GM23338 (cell line): ENCODE results near the gene PRG2. TPM values are rescaled to one million over a fixed set of nuclear protein-coding genes. Genes with fewer than 3 reads are reported as not detected.

Source experiments
- ATAC-seq: fragments of 200-7000 bp; cut with Tn5 transposase; 3 replicates; pipeline ENCODE4 v1.9.1; 2020
- DNase-seq: peaks from one replicate; pipeline ENCODE4 v3.0.0-alpha.2; 2015; ENCODE audit warnings: low spot score
- H2AFZ ChIP-seq: fragments of 200-600 bp; sonication (generic); 2 replicates; pipeline ENCODE4 v1.8.0; 2016; ENCODE audit warnings: antibody characterized with exemption, mild to moderate bottlenecking, moderate library complexity
- H3F3A ChIP-seq: fragments of 200-600 bp; sonication (generic); replicated peaks from 2 replicates; pipeline ENCODE4 v1.8.0; 2017; ENCODE audit warnings: antibody characterized with exemption, mixed run types, low read depth
- H3K27ac ChIP-seq: fragments of 200-600 bp; sonication (generic); 2 replicates; pipeline ENCODE4 v1.6.1; 2016; ENCODE audit warnings: low read depth
- H3K27me3 ChIP-seq: fragments of 200-600 bp; sonication (generic); 2 replicates; pipeline ENCODE4 v1.8.0; 2016; ENCODE audit warnings: mild to moderate bottlenecking, mixed run types, moderate library complexity; ENCODE audit not compliant: insufficient read depth
- H3K36me3 ChIP-seq: fragments of 200-600 bp; sonication (generic); 2 replicates; pipeline ENCODE4 v1.8.0; 2016; ENCODE audit warnings: mild to moderate bottlenecking; ENCODE audit not compliant: insufficient read depth
- H3K4me1 ChIP-seq: fragments of 200-600 bp; sonication (generic); 2 replicates; pipeline ENCODE4 v1.8.0; 2016; ENCODE audit warnings: mild to moderate bottlenecking, moderate library complexity; ENCODE audit not compliant: insufficient read depth
- H3K4me2 ChIP-seq: fragments of 200-600 bp; sonication (generic); 2 replicates; pipeline ENCODE4 v1.7.1; 2017; ENCODE audit warnings: mixed run types
- H3K4me3 ChIP-seq: fragments of 200-600 bp; sonication (generic); 2 replicates; pipeline ENCODE4 v1.6.1; 2016; ENCODE audit warnings: mixed run types
- H3K79me2 ChIP-seq: fragments of 200-600 bp; sonication (generic); replicated peaks from 2 replicates; pipeline ENCODE4 v1.8.0; 2017; ENCODE audit warnings: mild to moderate bottlenecking; ENCODE audit not compliant: insufficient read depth
- H3K9me2 ChIP-seq: fragments of 200-600 bp; sonication (generic); 2 replicates; pipeline ENCODE4 v1.8.0; 2017; ENCODE audit not compliant: insufficient read depth
- H4K20me1 ChIP-seq: fragments of 200-600 bp; sonication (generic); replicated peaks from 2 replicates; pipeline ENCODE4 v1.8.0; 2017; ENCODE audit warnings: mild to moderate bottlenecking; ENCODE audit not compliant: insufficient read depth
- H3K27ac Mint-ChIP-seq: 2 replicates; pipeline ENCODE4 v1.8.0; 2020; ENCODE audit warnings: inconsistent platforms, mild to moderate bottlenecking, moderate library complexity, mixed read lengths
- H3K27me3 Mint-ChIP-seq: 3 replicates; pipeline ENCODE4 v1.8.0; 2022; ENCODE audit warnings: low read depth, mild to moderate bottlenecking, moderate library complexity, mixed read lengths, inconsistent platforms; ENCODE audit not compliant: insufficient read depth, poor library complexity
- H3K36me3 Mint-ChIP-seq: 3 replicates; pipeline ENCODE4 v1.8.0; 2021; ENCODE audit warnings: low read depth, mild to moderate bottlenecking, inconsistent platforms, moderate library complexity, mixed read lengths
- H3K4me1 Mint-ChIP-seq: 3 replicates; pipeline ENCODE4 v1.8.0; 2020; ENCODE audit warnings: mild to moderate bottlenecking, inconsistent platforms, mixed read lengths
- H3K4me3 Mint-ChIP-seq: 3 replicates; pipeline ENCODE4 v1.8.0; 2021; ENCODE audit warnings: moderate library complexity, mild to moderate bottlenecking, inconsistent platforms, mixed read lengths
- H3K9me3 Mint-ChIP-seq: 3 replicates; pipeline ENCODE4 v1.8.0; 2020; ENCODE audit warnings: moderate library complexity, mild to moderate bottlenecking, inconsistent platforms, mixed read lengths
- EZH2 ChIP-seq: fragments of 200-600 bp; sonication (generic); IDR thresholded peaks from one replicate; pipeline ENCODE4 v1.8.0; 2017; ENCODE audit warnings: antibody characterized with exemption, mild to moderate bottlenecking, low read depth; ENCODE audit not compliant: unreplicated experiment
- STAT1 ChIP-seq: IDR thresholded peaks from one replicate; pipeline ENCODE4 v1.6.1; 2016; ENCODE audit warnings: antibody characterized with exemption; ENCODE audit not compliant: unreplicated experiment
- ZNF331 ChIP-seq: fragments of 250-450 bp; sonication (Bioruptor Pico); IDR thresholded peaks from 2 replicates; pipeline ENCODE4 v1.5.0; 2020; ENCODE audit warnings: low read depth, mild to moderate bottlenecking, moderate library complexity
- polyA plus RNA-seq: library from polyadenylated mRNA; unstranded; fragments of >200 nt; fragmentation: Nextera tagmentation; extraction: Ambion mirVana; gene quantifications from 2 replicates; pipeline ENCODE4 v1.2.1, GENCODE V29; 2016
- total RNA-seq: library from RNA; depleted of rRNA; stranded (reverse); fragments of >200 nt; shearing (Covaris generic); gene quantifications from 2 replicates; pipeline ENCODE4 v1.2.3, GENCODE V29; 2014
- TF ChIP-seq, protein P1 (sequence below), 2 experiments: fragments of 200-600 bp in 1 of 2; sonication (generic) in 1 of 2; conservative IDR thresholded peaks; 2 replicates each; pipeline versions ENCODE4 v1.5.1 to v1.6.1; 2016 to 2017; ENCODE audit warnings: antibody characterized with exemption in 2 of 2, low read depth in 2 of 2, mild to moderate bottlenecking in 2 of 2, moderate library complexity in 1 of 2
- TF ChIP-seq, protein P2 (sequence below): fragments of 250-450 bp; sonication (Bioruptor Pico); IDR thresholded peaks from 2 replicates; pipeline ENCODE4 v1.5.0; 2020; ENCODE audit warnings: mild to moderate bottlenecking, moderate library complexity
- TF ChIP-seq, protein P3 (sequence below): IDR thresholded peaks from one replicate; pipeline ENCODE4 v1.6.1; 2018; ENCODE audit warnings: antibody characterized with exemption; ENCODE audit not compliant: unreplicated experiment

The PRG2 gene
- total and polyA plus RNA-seq, 2 experiments from 2014 or later = not detected

DNA sequence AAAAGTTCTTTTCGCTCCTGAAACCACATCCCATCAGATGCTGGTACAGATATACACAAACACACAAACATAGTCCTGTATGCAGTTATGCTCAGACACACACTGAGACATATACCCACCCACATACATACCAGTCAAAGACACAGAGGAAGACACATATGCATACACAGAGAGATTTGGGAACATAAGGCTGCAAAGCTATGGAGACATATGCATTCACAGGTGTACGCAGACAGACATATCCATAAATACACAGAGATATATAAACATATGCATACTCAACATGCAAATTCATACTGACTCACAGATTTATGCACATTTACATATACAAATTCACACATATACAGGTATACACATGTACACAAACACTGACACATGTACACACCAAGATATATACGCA, 15.5 kb downstream of the PRG2 start:
- Mint-ChIP-seq H3K36me3 (no peaks in the 10 kb centered on the region), H3K27me3 (peaks cover 11% of the 10 kb centered on the region), H3K27ac (no peak overlapping the region), H3K9me3 (peaks cover 3% of the 10 kb centered on the region; the same call in 1 of the 3 replicates), H3K4me1 (peaks cover 2% of the 10 kb centered on the region; the same call in 2 of the 3 replicates), H3K4me3 (no peak overlapping the region)
- no peak for ATAC-seq
- Histone ChIP-seq H3F3A (no peaks in the 10 kb centered on the region), H2AFZ (no peak overlapping the region), H4K20me1 (no peaks in the 10 kb centered on the region), H3K9me2 (no peaks in the 10 kb centered on the region), H3K4me2 (no peak overlapping the region), H3K79me2 (no peaks in the 10 kb centered on the region), H3K4me3 (no peak overlapping the region), H3K27ac (no peak overlapping the region), H3K27me3 (no peaks in the 10 kb centered on the region), H3K4me1 (no peaks in the 10 kb centered on the region), H3K36me3 (no peaks in the 10 kb centered on the region)
- DNase-seq = no peak
- no peak for TF ChIP-seq EZH2
- TF ChIP-seq STAT1 = no peak
- TF ChIP-seq, protein P1, sequence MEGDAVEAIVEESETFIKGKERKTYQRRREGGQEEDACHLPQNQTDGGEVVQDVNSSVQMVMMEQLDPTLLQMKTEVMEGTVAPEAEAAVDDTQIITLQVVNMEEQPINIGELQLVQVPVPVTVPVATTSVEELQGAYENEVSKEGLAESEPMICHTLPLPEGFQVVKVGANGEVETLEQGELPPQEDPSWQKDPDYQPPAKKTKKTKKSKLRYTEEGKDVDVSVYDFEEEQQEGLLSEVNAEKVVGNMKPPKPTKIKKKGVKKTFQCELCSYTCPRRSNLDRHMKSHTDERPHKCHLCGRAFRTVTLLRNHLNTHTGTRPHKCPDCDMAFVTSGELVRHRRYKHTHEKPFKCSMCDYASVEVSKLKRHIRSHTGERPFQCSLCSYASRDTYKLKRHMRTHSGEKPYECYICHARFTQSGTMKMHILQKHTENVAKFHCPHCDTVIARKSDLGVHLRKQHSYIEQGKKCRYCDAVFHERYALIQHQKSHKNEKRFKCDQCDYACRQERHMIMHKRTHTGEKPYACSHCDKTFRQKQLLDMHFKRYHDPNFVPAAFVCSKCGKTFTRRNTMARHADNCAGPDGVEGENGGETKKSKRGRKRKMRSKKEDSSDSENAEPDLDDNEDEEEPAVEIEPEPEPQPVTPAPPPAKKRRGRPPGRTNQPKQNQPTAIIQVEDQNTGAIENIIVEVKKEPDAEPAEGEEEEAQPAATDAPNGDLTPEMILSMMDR (conservative IDR thresholded peaks at IDR 0.05; ENCODE audit: low read depth in 2 of 2) = no peak
- TF ChIP-seq, protein P2, sequence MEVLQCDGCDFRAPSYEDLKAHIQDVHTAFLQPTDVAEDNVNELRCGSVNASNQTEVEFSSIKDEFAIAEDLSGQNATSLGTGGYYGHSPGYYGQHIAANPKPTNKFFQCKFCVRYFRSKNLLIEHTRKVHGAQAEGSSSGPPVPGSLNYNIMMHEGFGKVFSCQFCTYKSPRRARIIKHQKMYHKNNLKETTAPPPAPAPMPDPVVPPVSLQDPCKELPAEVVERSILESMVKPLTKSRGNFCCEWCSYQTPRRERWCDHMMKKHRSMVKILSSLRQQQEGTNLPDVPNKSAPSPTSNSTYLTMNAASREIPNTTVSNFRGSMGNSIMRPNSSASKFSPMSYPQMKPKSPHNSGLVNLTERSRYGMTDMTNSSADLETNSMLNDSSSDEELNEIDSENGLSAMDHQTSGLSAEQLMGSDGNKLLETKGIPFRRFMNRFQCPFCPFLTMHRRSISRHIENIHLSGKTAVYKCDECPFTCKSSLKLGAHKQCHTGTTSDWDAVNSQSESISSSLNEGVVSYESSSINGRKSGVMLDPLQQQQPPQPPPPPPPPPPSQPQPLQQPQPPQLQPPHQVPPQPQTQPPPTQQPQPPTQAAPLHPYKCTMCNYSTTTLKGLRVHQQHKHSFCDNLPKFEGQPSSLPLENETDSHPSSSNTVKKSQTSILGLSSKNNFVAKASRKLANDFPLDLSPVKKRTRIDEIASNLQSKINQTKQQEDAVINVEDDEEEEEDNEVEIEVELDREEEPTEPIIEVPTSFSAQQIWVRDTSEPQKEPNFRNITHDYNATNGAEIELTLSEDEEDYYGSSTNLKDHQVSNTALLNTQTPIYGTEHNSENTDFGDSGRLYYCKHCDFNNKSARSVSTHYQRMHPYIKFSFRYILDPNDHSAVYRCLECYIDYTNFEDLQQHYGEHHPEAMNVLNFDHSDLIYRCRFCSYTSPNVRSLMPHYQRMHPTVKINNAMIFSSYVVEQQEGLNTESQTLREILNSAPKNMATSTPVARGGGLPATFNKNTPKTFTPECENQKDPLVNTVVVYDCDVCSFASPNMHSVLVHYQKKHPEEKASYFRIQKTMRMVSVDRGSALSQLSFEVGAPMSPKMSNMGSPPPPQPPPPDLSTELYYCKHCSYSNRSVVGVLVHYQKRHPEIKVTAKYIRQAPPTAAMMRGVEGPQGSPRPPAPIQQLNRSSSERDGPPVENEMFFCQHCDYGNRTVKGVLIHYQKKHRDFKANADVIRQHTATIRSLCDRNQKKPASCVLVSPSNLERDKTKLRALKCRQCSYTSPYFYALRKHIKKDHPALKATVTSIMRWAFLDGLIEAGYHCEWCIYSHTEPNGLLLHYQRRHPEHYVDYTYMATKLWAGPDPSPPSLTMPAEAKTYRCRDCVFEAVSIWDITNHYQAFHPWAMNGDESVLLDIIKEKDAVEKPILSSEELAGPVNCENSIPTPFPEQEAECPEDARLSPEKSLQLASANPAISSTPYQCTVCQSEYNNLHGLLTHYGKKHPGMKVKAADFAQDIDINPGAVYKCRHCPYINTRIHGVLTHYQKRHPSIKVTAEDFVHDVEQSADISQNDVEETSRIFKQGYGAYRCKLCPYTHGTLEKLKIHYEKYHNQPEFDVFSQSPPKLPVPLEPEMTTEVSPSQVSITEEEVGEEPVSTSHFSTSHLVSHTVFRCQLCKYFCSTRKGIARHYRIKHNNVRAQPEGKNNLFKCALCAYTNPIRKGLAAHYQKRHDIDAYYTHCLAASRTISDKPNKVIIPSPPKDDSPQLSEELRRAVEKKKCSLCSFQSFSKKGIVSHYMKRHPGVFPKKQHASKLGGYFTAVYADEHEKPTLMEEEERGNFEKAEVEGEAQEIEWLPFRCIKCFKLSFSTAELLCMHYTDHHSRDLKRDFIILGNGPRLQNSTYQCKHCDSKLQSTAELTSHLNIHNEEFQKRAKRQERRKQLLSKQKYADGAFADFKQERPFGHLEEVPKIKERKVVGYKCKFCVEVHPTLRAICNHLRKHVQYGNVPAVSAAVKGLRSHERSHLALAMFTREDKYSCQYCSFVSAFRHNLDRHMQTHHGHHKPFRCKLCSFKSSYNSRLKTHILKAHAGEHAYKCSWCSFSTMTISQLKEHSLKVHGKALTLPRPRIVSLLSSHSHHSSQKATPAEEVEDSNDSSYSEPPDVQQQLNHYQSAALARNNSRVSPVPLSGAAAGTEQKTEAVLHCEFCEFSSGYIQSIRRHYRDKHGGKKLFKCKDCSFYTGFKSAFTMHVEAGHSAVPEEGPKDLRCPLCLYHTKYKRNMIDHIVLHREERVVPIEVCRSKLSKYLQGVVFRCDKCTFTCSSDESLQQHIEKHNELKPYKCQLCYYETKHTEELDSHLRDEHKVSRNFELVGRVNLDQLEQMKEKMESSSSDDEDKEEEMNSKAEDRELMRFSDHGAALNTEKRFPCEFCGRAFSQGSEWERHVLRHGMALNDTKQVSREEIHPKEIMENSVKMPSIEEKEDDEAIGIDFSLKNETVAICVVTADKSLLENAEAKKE (CRISPR knock-in tag) = no peak
- TF ChIP-seq ZNF331 (CRISPR knock-in tag) = no peak
- TF ChIP-seq, protein P3, sequence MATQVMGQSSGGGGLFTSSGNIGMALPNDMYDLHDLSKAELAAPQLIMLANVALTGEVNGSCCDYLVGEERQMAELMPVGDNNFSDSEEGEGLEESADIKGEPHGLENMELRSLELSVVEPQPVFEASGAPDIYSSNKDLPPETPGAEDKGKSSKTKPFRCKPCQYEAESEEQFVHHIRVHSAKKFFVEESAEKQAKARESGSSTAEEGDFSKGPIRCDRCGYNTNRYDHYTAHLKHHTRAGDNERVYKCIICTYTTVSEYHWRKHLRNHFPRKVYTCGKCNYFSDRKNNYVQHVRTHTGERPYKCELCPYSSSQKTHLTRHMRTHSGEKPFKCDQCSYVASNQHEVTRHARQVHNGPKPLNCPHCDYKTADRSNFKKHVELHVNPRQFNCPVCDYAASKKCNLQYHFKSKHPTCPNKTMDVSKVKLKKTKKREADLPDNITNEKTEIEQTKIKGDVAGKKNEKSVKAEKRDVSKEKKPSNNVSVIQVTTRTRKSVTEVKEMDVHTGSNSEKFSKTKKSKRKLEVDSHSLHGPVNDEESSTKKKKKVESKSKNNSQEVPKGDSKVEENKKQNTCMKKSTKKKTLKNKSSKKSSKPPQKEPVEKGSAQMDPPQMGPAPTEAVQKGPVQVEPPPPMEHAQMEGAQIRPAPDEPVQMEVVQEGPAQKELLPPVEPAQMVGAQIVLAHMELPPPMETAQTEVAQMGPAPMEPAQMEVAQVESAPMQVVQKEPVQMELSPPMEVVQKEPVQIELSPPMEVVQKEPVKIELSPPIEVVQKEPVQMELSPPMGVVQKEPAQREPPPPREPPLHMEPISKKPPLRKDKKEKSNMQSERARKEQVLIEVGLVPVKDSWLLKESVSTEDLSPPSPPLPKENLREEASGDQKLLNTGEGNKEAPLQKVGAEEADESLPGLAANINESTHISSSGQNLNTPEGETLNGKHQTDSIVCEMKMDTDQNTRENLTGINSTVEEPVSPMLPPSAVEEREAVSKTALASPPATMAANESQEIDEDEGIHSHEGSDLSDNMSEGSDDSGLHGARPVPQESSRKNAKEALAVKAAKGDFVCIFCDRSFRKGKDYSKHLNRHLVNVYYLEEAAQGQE = no peak
